NCI-H345 (cell line): Measurements from ENCODE around the gene SYDE1.

ENCODE experiments used
- DNase-seq: peaks from one replicate; lab custom pipeline; 2025; lab: John Stamatoyannopoulos, UW

The SYDE1 gene

GRCh38 chr19:15108845-15109767 lies 1.9 kb downstream of the SYDE1 start:
- no peak for DNase-seq

- no peak for DNase-seq
Measured at GRCh38 chr19:15109768-15110417, 2.7 kb downstream of the SYDE1 start.

GRCh38 chr19:15110418-15110815 lies 3.2 kb downstream of the SYDE1 start:
- no peak for DNase-seq

DNA sequence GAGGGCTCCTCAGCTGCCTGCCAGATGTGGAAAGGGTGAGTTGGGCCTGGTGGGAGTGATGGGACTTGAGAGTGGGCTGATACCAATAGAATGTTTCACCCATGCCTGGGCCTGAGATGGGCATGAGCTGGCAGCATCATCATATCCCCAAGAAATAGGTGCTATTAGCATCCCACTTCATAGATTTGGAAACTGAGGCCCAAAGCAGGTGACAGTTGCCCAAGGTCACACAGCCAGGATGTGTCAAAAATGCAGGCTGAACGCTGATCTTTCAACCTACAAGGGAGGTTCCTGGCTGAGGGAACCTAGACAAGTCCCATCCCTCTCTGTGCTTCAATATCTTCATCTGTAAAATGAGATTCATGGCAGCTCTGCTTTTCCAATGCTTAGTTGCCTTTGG lies 4.6 kb downstream of the SYDE1 start:
- DNase-seq, result no peak

- DNase-seq, result no peak
Measured at GRCh38 chr19:15112385-15112784, 5.2 kb downstream of the SYDE1 start.

- DNase-seq, result no peak
Measured at GRCh38 chr19:15113245-15114152, 6.3 kb downstream of the SYDE1 start.

- no peak for DNase-seq
Measured at GRCh38 chr19:15114153-15114540, 6.9 kb downstream of the SYDE1 start.

GRCh38 chr19:15115080-15115479 lies 7.9 kb downstream of the SYDE1 start:
- DNase-seq, result no peak

- DNase-seq, result no peak
Measured at GRCh38 chr19:15115762-15116615, 8.8 kb downstream of the SYDE1 start.

DNA sequence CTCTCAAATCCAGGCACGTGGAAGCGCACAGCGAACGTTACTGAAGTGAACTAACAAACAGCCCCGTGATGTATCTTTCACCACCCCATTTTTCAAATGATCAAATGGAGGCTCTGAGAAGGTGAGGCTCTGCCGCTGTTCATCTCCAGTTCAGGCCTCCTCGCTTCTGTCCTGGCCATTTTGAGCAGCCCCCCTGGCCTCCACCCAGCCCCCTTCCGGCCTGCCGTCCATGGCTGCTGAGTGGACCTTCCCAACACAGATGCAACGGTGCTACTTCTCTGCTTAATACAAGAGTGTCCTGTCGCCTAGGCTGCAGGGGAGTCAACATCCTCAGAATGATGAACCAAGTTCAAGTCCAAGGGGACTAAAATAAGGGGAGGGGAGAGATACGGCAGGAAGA lies 9.7 kb downstream of the SYDE1 start:
- no peak for DNase-seq

DNA sequence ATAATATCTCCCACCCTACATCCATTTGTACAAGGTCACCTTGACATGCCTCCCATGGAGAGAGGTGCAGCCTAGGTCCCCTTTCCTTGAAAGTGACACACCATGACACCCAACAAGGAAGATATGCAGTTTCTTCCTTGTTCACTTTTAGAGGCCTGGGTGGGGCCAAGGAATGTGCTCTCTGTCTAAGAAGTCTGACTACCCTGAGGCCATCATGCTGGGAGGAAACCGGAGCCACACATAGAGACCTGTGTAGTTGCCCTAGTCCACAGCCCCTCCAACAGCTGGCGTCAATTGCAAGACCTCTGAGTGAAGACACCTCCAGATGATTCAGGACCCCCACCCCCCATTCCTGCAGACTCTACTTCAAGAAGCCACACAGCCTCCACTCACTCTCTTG lies 11.0 kb downstream of the SYDE1 start:
- no peak for DNase-seq

DNA sequence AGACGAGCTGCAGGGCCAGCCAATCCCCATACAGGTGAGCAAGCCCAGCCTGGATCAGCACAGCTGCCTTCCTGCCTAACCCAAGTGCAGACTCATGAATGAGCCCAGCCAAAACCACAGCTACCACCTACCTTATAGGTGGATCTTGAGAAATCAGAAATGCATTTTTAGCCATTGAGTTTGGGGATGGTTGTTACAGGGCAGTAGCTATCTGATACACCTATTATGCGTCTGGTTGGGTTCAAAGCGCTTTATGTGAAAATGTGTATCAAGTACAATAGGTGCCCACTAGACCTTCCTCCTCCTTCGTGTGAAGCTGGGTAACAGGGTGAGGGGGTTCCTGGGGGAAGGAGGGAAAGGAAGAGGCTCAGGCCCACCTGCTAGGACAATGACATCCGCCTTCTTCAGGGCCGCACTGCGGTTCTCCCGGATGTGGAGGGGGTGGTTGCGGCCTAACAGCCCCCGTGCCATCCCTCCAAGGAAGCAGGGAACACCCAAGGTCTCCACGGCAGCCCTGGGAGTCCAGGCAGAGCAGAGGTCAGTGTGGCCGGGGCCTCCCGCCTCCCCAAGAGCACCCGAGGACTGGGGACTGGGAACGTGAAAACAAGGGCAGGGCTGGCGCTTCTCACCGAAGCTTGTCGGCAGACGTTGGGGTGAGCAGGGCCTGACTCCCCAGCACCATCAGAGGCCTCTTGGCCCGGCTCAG lies 11.7 kb downstream of the SYDE1 start:
- DNase-seq, result no peak

GRCh38 chr19:15120135-15121026 lies 13.2 kb downstream of the SYDE1 start:
- DNase-seq, result no peak

DNA sequence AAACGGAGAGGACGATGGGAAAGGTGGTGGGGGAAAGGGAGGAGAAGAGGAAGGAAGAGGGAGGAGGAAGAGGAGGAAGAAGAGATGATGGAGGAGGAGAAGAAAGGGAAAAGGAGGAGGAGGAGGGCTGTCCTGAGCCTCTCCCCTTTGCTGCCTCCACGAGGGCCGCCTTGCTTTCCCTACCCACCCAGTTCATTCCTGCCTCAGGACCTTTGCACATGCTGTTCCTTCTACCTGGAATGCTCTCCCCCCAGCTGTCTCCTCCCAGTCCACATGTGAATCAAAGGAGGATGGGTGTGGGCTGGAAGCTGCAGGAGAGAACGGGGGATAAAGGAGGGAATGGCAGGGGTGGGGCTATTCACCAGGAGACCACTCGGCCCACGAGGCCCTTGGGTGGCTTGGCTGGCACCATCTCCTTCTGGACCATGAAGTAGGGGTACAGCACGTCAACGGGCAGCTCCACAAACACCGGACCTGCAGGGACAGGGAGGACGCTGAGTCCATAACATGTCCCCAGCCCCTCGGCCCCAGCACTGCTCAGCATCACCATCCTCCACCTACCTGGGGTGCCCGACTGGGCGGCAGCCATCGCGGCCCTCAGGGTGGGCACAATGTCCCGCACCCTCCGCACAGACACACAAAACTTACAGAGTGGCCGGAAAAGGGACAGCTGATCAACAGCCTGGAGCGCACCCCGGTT lies 15.3 kb downstream of the SYDE1 start:
- no peak for DNase-seq

GRCh38 chr19:15123031-15123890 lies 16.1 kb downstream of the SYDE1 start:
- no peak for DNase-seq

DNA sequence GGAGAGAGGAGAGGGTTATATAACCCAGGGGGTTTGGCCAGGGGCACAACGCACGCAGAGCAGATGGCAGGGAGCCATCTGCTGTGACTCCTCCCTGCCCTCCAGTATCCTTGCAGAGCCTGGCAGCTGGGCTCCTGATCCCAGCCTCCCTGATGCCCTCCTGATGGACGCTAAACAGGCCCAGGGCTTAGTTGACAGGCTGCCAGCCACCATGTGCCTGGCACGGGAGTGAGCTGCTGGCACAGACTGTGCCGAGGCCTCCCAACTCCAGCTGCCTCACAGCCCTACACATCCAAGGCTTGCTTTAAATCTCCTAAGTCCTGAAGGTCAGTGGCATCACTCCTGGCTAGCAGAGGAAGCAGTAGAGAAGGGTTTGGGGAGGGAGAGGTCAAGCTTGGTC lies 16.7 kb downstream of the SYDE1 start:
- peak; percentile 24 for DNase-seq

DNA sequence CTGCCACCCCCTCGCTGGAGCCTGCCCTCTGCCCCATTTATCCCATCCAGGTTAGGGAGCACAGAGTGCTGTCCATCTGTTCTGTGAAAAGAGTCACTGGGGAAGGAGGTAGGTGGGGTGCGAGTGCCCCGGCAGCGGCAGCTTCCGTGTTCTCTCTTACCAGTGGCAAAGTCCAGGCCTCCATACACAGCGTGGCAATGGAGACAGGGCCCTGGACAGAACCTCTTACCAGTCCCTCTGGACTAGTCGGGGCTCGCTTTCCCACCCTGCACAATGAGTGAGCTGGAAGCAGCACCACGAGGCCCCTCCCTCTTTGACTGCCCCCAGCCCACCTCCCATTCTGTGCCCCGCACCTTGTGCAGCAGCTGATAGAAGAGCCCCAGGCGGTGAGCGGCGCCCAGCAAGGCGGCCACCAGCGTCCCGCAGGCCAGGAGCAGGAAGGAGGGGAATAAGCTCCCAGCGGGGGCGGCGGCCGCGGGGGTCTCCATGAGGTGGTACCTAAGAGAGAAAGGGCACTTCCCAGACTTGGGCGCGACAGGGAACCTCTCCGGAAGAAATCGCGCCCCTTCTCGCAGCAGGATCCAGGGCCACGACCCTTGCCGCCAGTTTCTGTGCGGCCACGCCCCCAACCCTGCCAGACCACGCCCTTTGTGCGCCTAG lies 17.5 kb downstream of the SYDE1 start:
- DNase-seq, result peak; percentile 15
